Measurements from ENCODE around the gene CPEB4. TPM values are rescaled to one million over a fixed set of nuclear protein-coding genes. Genes with fewer than 3 reads are reported as not detected.
A peak's percentile ranks its signal among the peaks of the same experiment; 100 is the strongest.

The CPEB4 gene
- total RNA-seq, 1 experiment from 2014 or later, result 86.7 TPM

DNA sequence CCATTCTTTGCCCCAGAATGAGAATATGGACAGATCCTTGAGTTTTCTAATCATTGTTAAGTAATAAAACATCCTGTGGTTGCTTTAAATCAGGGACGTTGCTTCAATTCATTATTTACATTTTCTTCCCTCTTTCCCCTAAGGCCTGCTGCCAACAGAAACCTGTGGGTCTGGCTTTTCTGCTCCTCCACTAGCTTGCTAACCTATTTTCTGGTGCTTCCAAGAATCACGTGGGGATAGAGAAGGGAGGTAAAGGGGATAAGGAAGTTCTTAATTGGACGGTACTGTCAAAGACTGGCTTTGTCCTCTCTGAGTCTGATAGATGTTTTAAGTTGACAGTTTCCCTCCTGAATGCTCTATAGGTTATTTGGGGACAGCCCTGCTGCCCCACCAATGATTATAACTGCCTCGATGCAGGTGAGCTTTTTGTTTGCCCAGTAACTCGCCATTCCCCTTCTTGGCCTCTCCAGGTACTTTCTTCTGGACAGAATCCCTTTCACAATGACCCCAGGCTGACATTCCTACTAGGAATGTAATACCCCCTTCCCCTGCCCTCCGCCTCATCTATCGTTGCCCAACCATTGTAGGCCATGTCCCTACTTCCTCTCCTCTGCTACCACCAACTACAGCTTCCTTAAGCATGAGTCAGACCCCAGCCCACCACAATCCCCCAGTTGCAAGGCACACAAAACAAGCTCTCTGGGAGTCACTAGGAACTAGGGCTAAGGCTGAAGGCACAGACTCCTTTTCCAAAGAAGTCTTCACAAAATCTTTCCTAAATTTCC lies 19.9 kb upstream of the CPEB4 start:
- Mint-ChIP-seq H3K27me3 (ENCODE audit: insufficient read depth, unreplicated experiment) (no peaks in the 10 kb centered on the region), H3K9me3 (ENCODE audit: unreplicated experiment) (no peaks in the 10 kb centered on the region), H3K27ac (ENCODE audit: low read depth, unreplicated experiment) (no peak overlapping the region), H3K4me3 (ENCODE audit: unreplicated experiment) (no peak overlapping the region), H3K36me3 (ENCODE audit: insufficient read depth, unreplicated experiment) (no peaks in the 10 kb centered on the region), H3K4me1 (ENCODE audit: insufficient read depth, unreplicated experiment) (peaks cover 7% of the 10 kb centered on the region)
- TF ChIP-seq, protein P1, sequence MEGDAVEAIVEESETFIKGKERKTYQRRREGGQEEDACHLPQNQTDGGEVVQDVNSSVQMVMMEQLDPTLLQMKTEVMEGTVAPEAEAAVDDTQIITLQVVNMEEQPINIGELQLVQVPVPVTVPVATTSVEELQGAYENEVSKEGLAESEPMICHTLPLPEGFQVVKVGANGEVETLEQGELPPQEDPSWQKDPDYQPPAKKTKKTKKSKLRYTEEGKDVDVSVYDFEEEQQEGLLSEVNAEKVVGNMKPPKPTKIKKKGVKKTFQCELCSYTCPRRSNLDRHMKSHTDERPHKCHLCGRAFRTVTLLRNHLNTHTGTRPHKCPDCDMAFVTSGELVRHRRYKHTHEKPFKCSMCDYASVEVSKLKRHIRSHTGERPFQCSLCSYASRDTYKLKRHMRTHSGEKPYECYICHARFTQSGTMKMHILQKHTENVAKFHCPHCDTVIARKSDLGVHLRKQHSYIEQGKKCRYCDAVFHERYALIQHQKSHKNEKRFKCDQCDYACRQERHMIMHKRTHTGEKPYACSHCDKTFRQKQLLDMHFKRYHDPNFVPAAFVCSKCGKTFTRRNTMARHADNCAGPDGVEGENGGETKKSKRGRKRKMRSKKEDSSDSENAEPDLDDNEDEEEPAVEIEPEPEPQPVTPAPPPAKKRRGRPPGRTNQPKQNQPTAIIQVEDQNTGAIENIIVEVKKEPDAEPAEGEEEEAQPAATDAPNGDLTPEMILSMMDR (IDR thresholded peaks at IDR 0.05; ENCODE audit: unreplicated experiment), result no peak
- BruUV-seq (replicated peaks), result no TSS peak
- intact Hi-C loops (cut with micrococcal nuclease), result no loop called here
- POLR2A ChIA-PET, result interaction anchor here (0.6 to 1.2 kb wide), 2 partner anchors 20 to 78 kb away, joined by 3 to 5 read pairs; partner anchors contain the start of gene CPEB4
- CTCF ChIA-PET, result interaction anchor here (0.7 to 1.1 kb wide), 2 partner anchors 12 to 13 kb away, joined by 3 to 5 read pairs; no protein-coding TSS in a partner anchor
- peak; percentile 19 for DNase-seq (ENCODE audit: unreplicated experiment)

DNA sequence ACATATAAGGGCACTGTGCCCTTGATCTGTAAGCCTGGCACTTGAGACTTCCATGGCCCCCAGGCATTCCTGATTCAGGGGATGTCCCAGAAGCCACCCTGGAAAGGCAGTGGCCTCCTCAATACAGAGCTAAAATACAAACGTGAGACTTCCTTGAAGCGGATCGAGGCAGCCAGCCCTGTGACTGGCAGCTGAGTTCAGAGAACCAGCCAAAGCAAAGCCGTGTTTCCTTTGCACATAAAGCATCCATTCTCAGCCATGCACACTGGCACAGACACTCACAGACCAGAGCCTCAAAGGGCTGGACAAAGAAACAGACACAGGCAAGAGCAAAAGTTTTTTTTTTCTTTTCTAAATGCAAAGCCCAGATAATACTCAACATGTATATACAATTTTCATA lies 18.8 kb upstream of the CPEB4 start:
- Mint-ChIP-seq H3K4me1 (ENCODE audit: insufficient read depth, unreplicated experiment) (peaks cover 7% of the 10 kb centered on the region), H3K27me3 (ENCODE audit: insufficient read depth, unreplicated experiment) (no peaks in the 10 kb centered on the region), H3K27ac (ENCODE audit: low read depth, unreplicated experiment) (peak overlapping the region; percentile 24), H3K36me3 (ENCODE audit: insufficient read depth, unreplicated experiment) (no peaks in the 10 kb centered on the region), H3K9me3 (ENCODE audit: unreplicated experiment) (no peaks in the 10 kb centered on the region), H3K4me3 (ENCODE audit: unreplicated experiment) (no peak overlapping the region)
- ChIA-PET CTCF (interaction anchor here (0.6 to 1.1 kb wide), 3 partner anchors 12 to 1226 kb away, joined by 4 to 5 read pairs (median 4); no protein-coding TSS in a partner anchor), POLR2A (interaction anchor here (0.6 kb wide), 1 partner anchor 14 kb away, joined by 3 read pairs; no protein-coding TSS in a partner anchor)
- no TSS peak for BruUV-seq (replicated peaks)
- TF ChIP-seq, protein P1 (IDR thresholded peaks at IDR 0.05; ENCODE audit: unreplicated experiment), result no peak
- intact Hi-C loops (cut with micrococcal nuclease), result no loop called here
- no peak for DNase-seq (ENCODE audit: unreplicated experiment)

- no TSS peak for BruUV-seq (replicated peaks)
- TF ChIP-seq, protein P1 (IDR thresholded peaks at IDR 0.05; ENCODE audit: unreplicated experiment), result no peak
- peaks cover 8% of the 10 kb centered on the region for H3K4me1 Mint-ChIP-seq (ENCODE audit: insufficient read depth, unreplicated experiment)
- no peaks in the 10 kb centered on the region for H3K36me3 Mint-ChIP-seq (ENCODE audit: insufficient read depth, unreplicated experiment)
- no peaks in the 10 kb centered on the region for H3K9me3 Mint-ChIP-seq (ENCODE audit: unreplicated experiment)
- intact Hi-C loops (cut with micrococcal nuclease), result no loop called here
- POLR2A ChIA-PET, result interaction anchor here (2.2 kb wide), 1 partner anchor 11 kb away, joined by 16 read pairs; no protein-coding TSS in a partner anchor
- no peak overlapping the region for H3K4me3 Mint-ChIP-seq (ENCODE audit: unreplicated experiment)
- H3K27ac Mint-ChIP-seq (ENCODE audit: low read depth, unreplicated experiment), result no peak overlapping the region
- H3K27me3 Mint-ChIP-seq (ENCODE audit: insufficient read depth, unreplicated experiment), result no peaks in the 10 kb centered on the region
- CTCF ChIA-PET, result interaction anchor here (0.6 to 1.0 kb wide), 5 partner anchors 13 to 377 kb away, joined by 3 to 5 read pairs (median 3); no protein-coding TSS in a partner anchor
- no peak for DNase-seq (ENCODE audit: unreplicated experiment)
Observed at GRCh38 chr5:173872957-173873305, 15.2 kb upstream of the CPEB4 start.

DNA sequence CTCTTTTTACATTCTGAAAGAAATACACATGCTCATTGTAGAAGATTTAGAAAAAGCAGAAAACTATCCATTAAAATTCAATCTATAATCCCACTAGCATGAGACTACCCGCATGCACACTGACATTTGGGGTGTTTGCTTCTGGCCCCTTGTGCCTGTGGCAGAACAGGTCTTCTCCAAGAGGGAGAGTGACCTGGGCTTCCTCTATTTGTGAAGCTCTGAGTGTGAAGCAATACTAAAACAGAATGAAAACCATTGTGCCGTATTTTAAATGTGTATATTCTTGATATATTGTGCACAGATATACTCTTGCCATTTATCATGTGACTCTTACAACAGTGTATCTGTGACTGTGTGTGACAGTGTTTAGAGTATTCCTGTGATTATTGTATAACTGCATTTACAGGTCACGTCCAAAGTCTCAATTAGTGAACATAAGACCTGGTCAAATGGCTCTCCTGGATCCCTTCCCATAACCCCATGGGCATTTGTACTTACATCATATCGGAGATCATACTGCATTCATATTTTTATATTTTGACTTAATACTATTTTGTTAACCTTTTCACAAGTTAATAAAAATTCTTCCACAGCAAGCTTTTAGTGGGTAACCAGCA lies 14.7 kb upstream of the CPEB4 start:
- no peak overlapping the region for H3K4me3 Mint-ChIP-seq (ENCODE audit: unreplicated experiment)
- H3K36me3 Mint-ChIP-seq (ENCODE audit: insufficient read depth, unreplicated experiment), result no peaks in the 10 kb centered on the region
- H3K27ac Mint-ChIP-seq (ENCODE audit: low read depth, unreplicated experiment), result no peak overlapping the region
- POLR2A ChIA-PET, result interaction anchor here (2.2 kb wide), 1 partner anchor 10 kb away, joined by 16 read pairs; no protein-coding TSS in a partner anchor
- peaks cover 12% of the 10 kb centered on the region for H3K4me1 Mint-ChIP-seq (ENCODE audit: insufficient read depth, unreplicated experiment)
- intact Hi-C loops (cut with micrococcal nuclease), result no loop called here
- BruUV-seq (replicated peaks), result no TSS peak
- H3K27me3 Mint-ChIP-seq (ENCODE audit: insufficient read depth, unreplicated experiment), result no peaks in the 10 kb centered on the region
- no peaks in the 10 kb centered on the region for H3K9me3 Mint-ChIP-seq (ENCODE audit: unreplicated experiment)
- TF ChIP-seq, protein P1 (IDR thresholded peaks at IDR 0.05; ENCODE audit: unreplicated experiment), result no peak
- no peak for DNase-seq (ENCODE audit: unreplicated experiment)
- CTCF ChIA-PET, result interaction anchor here (0.7 to 0.9 kb wide), 2 partner anchors 166 to 378 kb away, joined by 3 read pairs; no protein-coding TSS in a partner anchor

All from MCF 10A (cell line).